Lower lobe of right lung (tissue), 2 donors: Measurements from ENCODE around the gene LMNA. TPM values are rescaled to one million over a fixed set of nuclear protein-coding genes. Genes with fewer than 3 reads are reported as not detected.
A peak's percentile ranks its signal among the peaks of the same experiment; 100 is the strongest.
"Not testable (repeated sequence)": the region's sequence is repeated elsewhere in the genome, so short reads cannot be mapped to it uniquely, and the experiment has no call there.

ENCODE experiments used
- ATAC-seq, 2 donors: fragments of 200-7000 bp; cut with Tn5 transposase; one replicate each; pipeline ENCODE4 v1.9.1; 2020 to 2022; ENCODE audit warnings: mild to moderate bottlenecking in 2 of 2, moderate library complexity in 2 of 2
- DNase-seq: peaks from one replicate; pipeline ENCODE4 v3.0.0-alpha.2; 2020
- H3K27ac ChIP-seq: fragments of 200-600 bp; one replicate; pipeline ENCODE4 v1.8.0; 2022
- H3K27me3 ChIP-seq: fragments of 200-600 bp; one replicate; pipeline ENCODE4 v1.8.0; 2022; ENCODE audit warnings: low read depth
- H3K36me3 ChIP-seq: fragments of 200-600 bp; one replicate; pipeline ENCODE4 v1.8.0; 2022; ENCODE audit warnings: mild to moderate bottlenecking
- H3K4me1 ChIP-seq: fragments of 200-600 bp; one replicate; pipeline ENCODE4 v1.8.0; 2022
- H3K4me3 ChIP-seq: fragments of 200-600 bp; one replicate; pipeline ENCODE4 v1.8.0; 2022; ENCODE audit warnings: mild to moderate bottlenecking
- H3K9me3 ChIP-seq: fragments of 200-600 bp; one replicate; pipeline ENCODE4 v1.8.0; 2022
- intact Hi-C: fragments of 100-400 bp; cut with DNase I; formaldehyde crosslinking; loops from one replicate; pipeline ENCODE4 v1.11.0; 2022
- total RNA-seq: library from RNA; stranded (reverse); fragmentation: NEBNext Ultra II Directional; extraction: Animal tissue kit (Norgen Biotek cat#: 25700); gene quantifications from one replicate; pipeline ENCODE4 v1.2.1, GENCODE V29; 2021
- TF ChIP-seq, protein P1 (sequence below): fragments of 200-600 bp; IDR thresholded peaks from one replicate; pipeline ENCODE4 v1.8.0; 2022; ENCODE audit warnings: antibody characterized with exemption, mild to moderate bottlenecking
- donor health status: DM: no; HTN: yes; CAD: no; lungs with severe emphysema.

LMNA gene
- total RNA-seq, 1 donor from 2014 or later: 235 TPM

DNA sequence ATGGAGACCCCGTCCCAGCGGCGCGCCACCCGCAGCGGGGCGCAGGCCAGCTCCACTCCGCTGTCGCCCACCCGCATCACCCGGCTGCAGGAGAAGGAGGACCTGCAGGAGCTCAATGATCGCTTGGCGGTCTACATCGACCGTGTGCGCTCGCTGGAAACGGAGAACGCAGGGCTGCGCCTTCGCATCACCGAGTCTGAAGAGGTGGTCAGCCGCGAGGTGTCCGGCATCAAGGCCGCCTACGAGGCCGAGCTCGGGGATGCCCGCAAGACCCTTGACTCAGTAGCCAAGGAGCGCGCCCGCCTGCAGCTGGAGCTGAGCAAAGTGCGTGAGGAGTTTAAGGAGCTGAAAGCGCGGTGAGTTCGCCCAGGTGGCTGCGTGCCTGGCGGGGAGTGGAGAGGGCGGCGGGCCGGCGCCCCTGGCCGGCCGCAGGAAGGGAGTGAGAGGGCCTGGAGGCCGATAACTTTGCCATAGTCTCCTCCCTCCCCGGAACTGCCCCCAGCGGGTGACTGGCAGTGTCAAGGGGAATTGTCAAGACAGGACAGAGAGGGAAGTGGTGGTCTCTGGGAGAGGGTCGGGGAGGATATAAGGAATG lies 505 bp downstream of the LMNA start:
- TF ChIP-seq, protein P1, sequence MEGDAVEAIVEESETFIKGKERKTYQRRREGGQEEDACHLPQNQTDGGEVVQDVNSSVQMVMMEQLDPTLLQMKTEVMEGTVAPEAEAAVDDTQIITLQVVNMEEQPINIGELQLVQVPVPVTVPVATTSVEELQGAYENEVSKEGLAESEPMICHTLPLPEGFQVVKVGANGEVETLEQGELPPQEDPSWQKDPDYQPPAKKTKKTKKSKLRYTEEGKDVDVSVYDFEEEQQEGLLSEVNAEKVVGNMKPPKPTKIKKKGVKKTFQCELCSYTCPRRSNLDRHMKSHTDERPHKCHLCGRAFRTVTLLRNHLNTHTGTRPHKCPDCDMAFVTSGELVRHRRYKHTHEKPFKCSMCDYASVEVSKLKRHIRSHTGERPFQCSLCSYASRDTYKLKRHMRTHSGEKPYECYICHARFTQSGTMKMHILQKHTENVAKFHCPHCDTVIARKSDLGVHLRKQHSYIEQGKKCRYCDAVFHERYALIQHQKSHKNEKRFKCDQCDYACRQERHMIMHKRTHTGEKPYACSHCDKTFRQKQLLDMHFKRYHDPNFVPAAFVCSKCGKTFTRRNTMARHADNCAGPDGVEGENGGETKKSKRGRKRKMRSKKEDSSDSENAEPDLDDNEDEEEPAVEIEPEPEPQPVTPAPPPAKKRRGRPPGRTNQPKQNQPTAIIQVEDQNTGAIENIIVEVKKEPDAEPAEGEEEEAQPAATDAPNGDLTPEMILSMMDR: no peak
- intact Hi-C loops: no loop called here
- Histone ChIP-seq H3K4me3 (peak overlapping the region; percentile 90), H3K9me3 (no peaks in the 10 kb centered on the region), H3K27ac (peak overlapping the region; percentile 99), H3K4me1 (peaks cover 44% of the 10 kb centered on the region), H3K27me3 (no peaks in the 10 kb centered on the region), H3K36me3 (no peaks in the 10 kb centered on the region)
- DNase-seq: no peak
- ATAC-seq: peak; percentile 31 to 55

DNA sequence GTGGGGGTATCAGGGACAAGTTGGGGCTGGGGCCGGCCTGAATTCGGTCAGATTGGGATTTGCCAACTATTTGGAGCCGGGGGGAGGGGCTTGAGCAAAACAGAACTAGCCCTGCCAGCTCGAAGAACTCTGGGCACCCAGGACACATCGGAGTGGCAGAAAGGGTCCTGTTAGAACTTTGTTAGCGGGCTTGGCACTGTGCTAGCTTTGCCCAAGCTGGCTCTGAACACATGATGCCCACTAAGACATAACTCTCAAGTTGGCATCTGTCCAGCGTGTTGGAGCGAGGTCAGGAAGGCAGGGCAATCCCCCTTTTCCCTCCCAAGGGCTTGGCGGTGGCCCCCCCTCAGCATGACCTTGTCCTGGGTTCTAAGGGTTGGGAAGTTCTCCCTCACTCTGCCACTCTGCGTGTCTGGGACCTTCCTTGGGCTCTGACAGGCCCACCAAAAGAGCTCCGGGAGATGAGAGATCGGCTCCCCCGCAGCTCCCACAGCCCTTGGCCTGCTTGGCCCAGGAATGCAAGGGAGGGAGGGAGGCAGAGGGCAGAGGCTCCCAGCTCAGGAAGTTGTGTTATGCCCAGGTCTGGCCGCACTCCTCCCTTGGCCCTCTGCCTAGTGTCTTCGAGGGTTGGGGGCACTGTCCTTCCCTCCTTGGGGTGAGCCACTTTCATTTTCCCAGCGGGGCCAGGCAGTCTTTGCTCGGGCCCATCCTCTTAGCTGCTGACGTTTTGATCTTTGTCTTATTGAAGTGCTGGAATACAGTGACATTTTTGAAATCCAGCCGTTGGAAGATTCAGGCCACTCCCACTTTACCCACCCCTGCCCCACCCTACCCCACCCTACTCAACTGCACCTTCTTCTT lies 1.2 kb downstream of the LMNA start:
- intact Hi-C loops: no loop called here
- DNase-seq: peak; percentile 79
- Histone ChIP-seq H3K4me3 (peak overlapping the region; percentile 90), H3K9me3 (no peaks in the 10 kb centered on the region), H3K4me1 (peaks cover 51% of the 10 kb centered on the region), H3K36me3 (no peaks in the 10 kb centered on the region), H3K27ac (peak overlapping the region; percentile 99), H3K27me3 (no peaks in the 10 kb centered on the region)
- ATAC-seq: peak; percentile 19 to 59
- TF ChIP-seq, protein P1: no peak

DNA sequence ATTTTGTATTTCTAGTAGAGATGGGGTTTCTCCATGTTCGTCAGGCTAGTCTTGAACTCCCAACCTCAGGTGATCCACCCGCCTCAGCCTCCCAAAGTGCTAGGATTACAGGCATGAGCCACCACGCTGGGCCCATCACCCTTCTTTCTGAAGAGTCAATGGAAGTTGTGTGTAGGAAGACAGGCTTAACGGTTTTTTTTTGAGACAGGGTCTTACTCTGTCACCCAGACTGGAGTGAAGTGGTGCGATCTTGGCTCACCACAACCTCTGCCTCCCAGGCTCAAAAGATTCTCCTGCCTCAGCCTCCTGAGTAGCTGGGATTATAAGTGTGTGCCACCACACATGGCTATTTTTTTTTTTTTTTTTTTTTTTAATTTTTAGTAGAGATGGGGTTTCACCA lies 2.2 kb downstream of the LMNA start:
- ATAC-seq, H3K9me3 ChIP-seq, intact Hi-C loops, H3K36me3 ChIP-seq, H3K27me3 ChIP-seq, DNase-seq: not testable (repeated sequence)
- Histone ChIP-seq H3K27ac (peak overlapping the region; percentile 99), H3K4me1 (peaks cover 61% of the 10 kb centered on the region), H3K4me3 (peak overlapping the region; percentile 90)

GRCh38 chr1:156117414-156118176 lies 3.1 kb downstream of the LMNA start:
- H3K36me3 ChIP-seq: no peaks in the 10 kb centered on the region
- ATAC-seq (no peak), DNase-seq (no peak)
- H3K4me1 ChIP-seq: peaks cover 69% of the 10 kb centered on the region
- peak overlapping the region; percentile 99 for H3K27ac ChIP-seq
- no peaks in the 10 kb centered on the region for H3K9me3 ChIP-seq
- H3K27me3 ChIP-seq: no peaks in the 10 kb centered on the region
- TF ChIP-seq, protein P1: no peak
- intact Hi-C loops: no loop called here
- H3K4me3 ChIP-seq: peak overlapping the region; percentile 90

- Histone ChIP-seq H3K9me3 (no peaks in the 10 kb centered on the region), H3K27ac (peak overlapping the region; percentile 99), H3K27me3 (no peaks in the 10 kb centered on the region), H3K36me3 (no peaks in the 10 kb centered on the region), H3K4me1 (peaks cover 77% of the 10 kb centered on the region), H3K4me3 (peak overlapping the region; percentile 90)
- no peak for ATAC-seq
- TF ChIP-seq, protein P1: no peak
- peak; percentile 72 for DNase-seq
- intact Hi-C loops: no loop called here
Measured at GRCh38 chr1:156118177-156118868, 3.8 kb downstream of the LMNA start.
